GM13977 (cell line): ENCODE results near the gene RASA3.

ENCODE experiments used
- DNase-seq: peaks from one replicate; pipeline ENCODE4 v3.0.0; 2012; ENCODE audit warnings: low spot score
- in situ Hi-C: fragments of 300-500 bp; cut with MboI; formaldehyde crosslinking; loops from one replicate; pipeline ENCODE4 v1.12.0; 2022; ENCODE audit warnings: low sequenced_read_pairs, low pct_unique_long_range_greater_than_20kb, mixed read lengths, inconsistent platforms; ENCODE audit not compliant: unreplicated experiment
- TF ChIP-seq, protein P1 (sequence below): IDR thresholded peaks from 2 replicates; pipeline ENCODE4 v1.5.1; 2012; ENCODE audit warnings: mild to moderate bottlenecking, control low read depth; ENCODE audit not compliant: insufficient read depth; ENCODE audit errors: extremely low read depth, missing control alignments

RASA3 gene

DNA sequence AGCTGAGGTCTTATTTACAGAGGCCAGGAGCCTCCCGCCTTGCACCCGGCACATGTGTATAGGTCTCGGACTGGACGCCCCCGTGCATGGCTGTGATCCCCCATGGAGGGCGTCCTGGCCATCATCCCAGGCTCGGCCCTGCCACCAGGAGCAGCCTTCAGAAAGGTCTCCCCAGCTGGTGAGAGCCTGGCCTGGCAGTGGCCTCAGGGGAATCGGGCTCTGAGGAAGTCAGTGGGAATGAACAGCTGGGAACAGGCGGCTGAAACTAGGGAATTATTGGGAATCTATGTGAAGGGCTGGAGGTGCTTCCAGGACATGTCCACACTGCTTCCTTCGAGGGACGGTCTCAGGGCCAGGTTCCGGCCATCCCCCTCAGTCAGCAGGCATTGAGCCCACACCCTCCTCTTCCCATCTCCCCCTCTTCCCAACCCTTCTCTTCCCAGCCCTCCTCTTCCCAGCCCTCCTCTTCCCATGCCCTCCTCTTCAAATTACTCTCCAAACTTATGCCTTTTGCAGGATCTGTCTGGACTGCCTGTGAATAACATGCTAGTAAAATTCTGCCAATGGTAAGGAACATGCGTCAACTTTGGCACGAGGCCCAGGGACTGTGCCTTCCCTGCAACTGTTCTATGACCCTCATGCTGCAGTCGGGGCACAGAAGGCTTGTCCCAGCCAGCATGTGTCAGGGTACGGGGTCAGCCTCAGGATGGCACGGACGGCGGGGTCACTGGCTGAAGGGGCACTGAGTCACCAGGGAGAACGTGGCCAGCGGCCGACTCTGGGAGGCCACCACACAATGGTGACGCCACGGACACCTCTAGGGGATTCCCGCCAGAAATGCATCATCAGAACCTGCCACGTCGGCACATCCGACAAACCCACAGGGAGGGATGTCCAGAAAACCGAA lies 134.3 kb downstream of the RASA3 start:
- TF ChIP-seq, protein P1, sequence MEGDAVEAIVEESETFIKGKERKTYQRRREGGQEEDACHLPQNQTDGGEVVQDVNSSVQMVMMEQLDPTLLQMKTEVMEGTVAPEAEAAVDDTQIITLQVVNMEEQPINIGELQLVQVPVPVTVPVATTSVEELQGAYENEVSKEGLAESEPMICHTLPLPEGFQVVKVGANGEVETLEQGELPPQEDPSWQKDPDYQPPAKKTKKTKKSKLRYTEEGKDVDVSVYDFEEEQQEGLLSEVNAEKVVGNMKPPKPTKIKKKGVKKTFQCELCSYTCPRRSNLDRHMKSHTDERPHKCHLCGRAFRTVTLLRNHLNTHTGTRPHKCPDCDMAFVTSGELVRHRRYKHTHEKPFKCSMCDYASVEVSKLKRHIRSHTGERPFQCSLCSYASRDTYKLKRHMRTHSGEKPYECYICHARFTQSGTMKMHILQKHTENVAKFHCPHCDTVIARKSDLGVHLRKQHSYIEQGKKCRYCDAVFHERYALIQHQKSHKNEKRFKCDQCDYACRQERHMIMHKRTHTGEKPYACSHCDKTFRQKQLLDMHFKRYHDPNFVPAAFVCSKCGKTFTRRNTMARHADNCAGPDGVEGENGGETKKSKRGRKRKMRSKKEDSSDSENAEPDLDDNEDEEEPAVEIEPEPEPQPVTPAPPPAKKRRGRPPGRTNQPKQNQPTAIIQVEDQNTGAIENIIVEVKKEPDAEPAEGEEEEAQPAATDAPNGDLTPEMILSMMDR: no peak
- DNase-seq: no peak

DNA sequence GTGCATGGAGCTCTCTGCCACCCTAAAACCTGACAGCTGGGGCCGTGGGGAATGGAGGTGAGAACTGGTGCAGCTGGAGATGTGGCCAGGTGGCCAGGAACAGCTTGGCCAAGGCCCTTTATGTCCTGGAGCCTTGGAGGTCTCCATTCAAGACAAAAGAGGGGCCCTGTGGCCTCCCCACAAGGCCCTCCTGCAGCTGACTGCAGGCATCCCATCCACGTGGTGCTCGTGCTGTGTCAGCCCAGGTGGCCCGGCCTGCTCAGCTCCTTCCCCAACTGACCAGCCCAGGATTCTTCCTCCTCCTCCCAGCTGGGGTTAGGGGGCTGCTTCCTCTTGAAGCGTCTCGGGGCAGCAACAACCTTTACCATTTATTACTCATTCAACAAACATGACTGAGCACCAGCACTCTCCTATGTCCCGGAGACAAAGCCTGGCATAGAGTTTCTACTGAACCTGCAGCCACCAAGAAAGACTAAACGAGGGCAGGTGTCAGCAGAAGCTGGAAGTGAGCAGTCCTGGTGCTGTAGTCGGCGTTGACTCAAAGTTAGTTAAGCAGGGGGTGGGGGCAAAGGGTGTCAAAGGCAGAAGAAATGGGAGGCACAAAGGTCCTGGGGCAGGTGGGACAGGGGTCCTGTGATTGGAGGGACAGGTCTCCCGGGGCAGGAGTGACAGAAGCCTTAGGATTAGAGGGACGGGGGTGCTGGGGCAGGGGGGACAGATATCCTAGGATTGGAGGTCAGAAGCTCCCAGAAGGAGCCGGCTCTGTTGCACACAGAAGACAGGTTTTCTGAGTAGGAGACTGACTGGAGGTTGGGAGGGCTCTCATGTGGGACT lies 135.3 kb downstream of the RASA3 start:
- in situ Hi-C loops: no loop called here
- TF ChIP-seq, protein P1: no peak
- DNase-seq: no peak

More for the DNA sequence above, 134.3 kb downstream of the RASA3 start:
- in situ Hi-C loops: no loop called here

DNA sequence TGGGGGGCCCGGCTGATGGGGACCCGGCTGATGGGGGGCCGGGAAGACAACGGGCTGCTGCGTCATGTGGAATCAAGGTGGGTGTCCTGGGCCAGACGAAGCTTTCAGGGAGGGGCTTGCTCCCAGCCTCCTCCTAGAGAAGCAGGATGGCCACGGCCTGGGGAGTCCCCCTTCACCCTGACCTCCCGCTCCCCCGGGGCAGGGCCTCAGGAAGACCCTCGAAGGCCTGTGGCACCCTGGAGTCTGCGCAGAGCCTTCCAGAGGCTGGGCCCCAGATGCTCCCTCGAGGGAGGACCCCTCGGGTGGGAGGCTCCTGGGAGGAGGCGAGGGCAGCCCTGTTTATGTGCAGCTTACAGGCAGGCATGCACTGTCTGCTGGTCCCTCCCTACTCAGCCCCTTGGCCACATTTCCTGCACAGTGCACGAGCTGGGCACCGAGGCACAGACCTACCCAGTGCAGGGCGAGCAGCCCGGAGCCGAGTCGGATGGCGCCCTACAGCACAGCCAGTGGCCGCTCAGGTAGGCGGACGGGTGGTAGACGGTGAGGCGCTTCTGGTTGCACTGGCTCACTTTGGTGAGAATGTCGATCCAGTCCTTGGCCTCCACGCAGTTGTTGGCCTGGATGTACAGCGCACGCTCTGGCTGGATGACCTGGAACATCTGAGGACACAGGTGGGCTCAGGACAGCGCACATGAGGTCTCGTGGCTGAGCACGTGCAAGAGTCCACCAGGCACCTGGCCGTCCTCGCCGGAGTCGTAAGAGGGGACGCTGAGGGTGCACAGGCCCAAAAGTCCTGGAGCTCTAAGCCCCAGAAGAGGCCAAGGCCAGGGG lies 136.1 kb downstream of the RASA3 start:
- TF ChIP-seq, protein P1: no peak
- DNase-seq: no peak
- in situ Hi-C loops: no loop called here

DNA sequence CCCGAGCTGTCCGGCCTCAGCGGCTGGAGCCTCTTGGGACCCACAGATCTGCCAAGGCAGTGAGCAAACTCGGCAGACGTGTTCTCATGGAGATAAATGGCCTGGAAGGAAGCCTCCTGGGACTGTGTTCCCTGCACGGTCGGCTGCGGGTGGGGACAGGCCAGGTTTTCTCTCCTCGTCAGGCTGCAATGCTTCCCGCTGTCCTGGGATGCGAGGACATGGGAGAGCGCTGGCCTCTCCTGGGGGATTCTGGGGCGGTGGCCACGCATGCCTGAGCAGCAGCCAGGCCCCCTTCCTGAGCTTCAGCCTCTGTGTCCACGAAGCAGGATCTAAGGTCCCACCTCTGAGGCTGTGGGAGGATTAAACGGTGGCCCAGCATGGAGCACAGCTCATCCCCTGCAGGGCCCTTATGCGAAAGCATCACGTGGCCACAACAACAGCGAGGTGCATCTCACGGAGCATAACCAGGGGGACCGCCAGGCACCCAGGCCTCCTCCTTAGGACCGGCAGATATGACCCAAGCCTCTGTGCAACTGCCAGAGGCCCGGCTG lies 137.3 kb downstream of the RASA3 start:
- TF ChIP-seq, protein P1: no peak
- DNase-seq: no peak
- in situ Hi-C loops: no loop called here

DNA sequence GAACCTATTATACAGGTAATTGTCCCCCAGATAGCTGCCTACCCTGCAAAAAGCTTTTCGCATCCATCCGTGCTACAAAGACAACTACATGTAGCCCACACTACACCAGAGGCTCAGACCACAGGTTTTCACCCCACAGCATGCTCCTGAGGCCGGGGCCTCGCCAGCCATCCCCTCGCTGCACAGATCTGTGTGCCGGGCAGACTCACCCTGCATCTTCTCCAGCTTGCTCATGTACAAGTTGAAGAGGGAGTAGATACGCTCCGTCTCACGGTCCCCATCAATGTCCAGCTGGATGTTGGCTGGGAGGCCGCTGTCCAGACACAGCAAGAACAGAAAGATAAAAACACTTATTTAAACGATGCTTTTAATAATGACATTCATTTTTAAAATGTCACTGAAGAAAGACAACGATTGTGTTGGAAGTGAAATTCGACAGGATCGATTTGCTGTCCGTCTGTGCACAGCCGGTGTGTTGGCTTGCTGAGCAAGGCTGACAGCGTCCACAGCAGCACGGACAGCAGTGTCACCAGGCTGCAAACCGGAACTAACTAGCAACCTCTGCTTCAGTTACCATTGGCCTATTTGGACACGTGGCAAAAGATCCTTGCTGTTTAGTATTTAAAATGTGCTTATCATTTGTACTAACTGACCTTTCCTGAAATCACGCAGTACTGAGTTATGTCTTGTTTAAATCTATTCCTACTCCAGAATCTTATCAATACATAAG lies 140.0 kb downstream of the RASA3 start:
- in situ Hi-C loops: no loop called here
- TF ChIP-seq, protein P1: no peak
- no peak for DNase-seq
